ENCODE data around the gene VANGL1.

VANGL1 gene

GRCh38 chr1:115744646-115745275 lies 103.0 kb downstream of the VANGL1 start:
- DNase-seq (ENCODE audit: low read depth), result no peak

GRCh38 chr1:115746021-115746690 lies 104.4 kb downstream of the VANGL1 start:
- DNase-seq (ENCODE audit: low read depth), result no peak

Measured in stimulated activated CD8-positive, alpha-beta memory T cell treated with anti-CD3 and anti-CD28 coated beads, Interleukin-15, amount 100 ng/mL, for 1 hour (primary cell).